ENCODE data around the gene ATL1.

ATL1 gene

GRCh38 chr14:50559990-50560930 is at the start of gene ATL1:
Gene ATL1, plus strand, starts transcription at chr14:50560145. Its CDS starts 121 bp downstream, at chr14:50560266.
- Histone ChIP-seq H3K4me2 (ENCODE audit: low read depth, low read length, poor library complexity, severe bottlenecking) (peak within 1 kb of the TSS; percentile 89), H3K4me1 (ENCODE audit: insufficient read depth, low read length, poor library complexity, severe bottlenecking) (peaks cover 24% of the 10 kb centered on the region), H3K9ac (ENCODE audit: low read depth, low read length, poor library complexity, severe bottlenecking) (peak within 1 kb of the TSS; percentile 81), H3K79me2 (ENCODE audit: insufficient read depth, low read length) (peaks cover 14% of the 10 kb centered on the region), H3K9me2 (replicated peaks; ENCODE audit: low read depth, low read length) (no peaks in the 10 kb centered on the region), H3K9me3 (ENCODE audit: insufficient read depth, low read depth, low read length) (no peaks in the 10 kb centered on the region), H2AFZ (ENCODE audit: low read length) (peak within 1 kb of the TSS; percentile 92), H3K4me3 (ENCODE audit: low read length, poor library complexity, severe bottlenecking) (peak within 1 kb of the TSS; percentile 86), H4K20me1 (ENCODE audit: insufficient read depth, low read length, poor library complexity, severe bottlenecking) (no peaks in the 10 kb centered on the region), H3K36me3 (ENCODE audit: insufficient read depth, low read length) (no peaks in the 10 kb centered on the region), H3F3A (ENCODE audit: low read depth) (no peaks in the 10 kb centered on the region), H3K27me3 (ENCODE audit: insufficient read depth, low read length, poor library complexity, severe bottlenecking) (no peaks in the 10 kb centered on the region)
- no peak for TF ChIP-seq EZH2phosphoT487 (IDR thresholded peaks at IDR 0.05; ENCODE audit: borderline replicate concordance)
- 0 out of 2 replicates have a peak, but pooled peaks have one; percentile 12 for TF ChIP-seq CTCF (conservative IDR thresholded peaks at IDR 0.05; ENCODE audit: low read length)

GRCh38 chr14:50510157-50510556 is 49.8 kb upstream of the ATL1 start:
- Histone ChIP-seq H3K36me3 (ENCODE audit: insufficient read depth, low read length) (no peaks in the 10 kb centered on the region), H3K27me3 (ENCODE audit: insufficient read depth, low read length, poor library complexity, severe bottlenecking) (no peaks in the 10 kb centered on the region), H3K4me1 (ENCODE audit: insufficient read depth, low read length, poor library complexity, severe bottlenecking) (no peaks in the 10 kb centered on the region), H3F3A (ENCODE audit: low read depth) (no peaks in the 10 kb centered on the region), H3K4me3 (ENCODE audit: low read length, poor library complexity, severe bottlenecking) (no peak overlapping the region), H3K9me3 (ENCODE audit: insufficient read depth, low read depth, low read length) (no peaks in the 10 kb centered on the region), H2AFZ (ENCODE audit: low read length) (no peak overlapping the region), H4K20me1 (ENCODE audit: insufficient read depth, low read length, poor library complexity, severe bottlenecking) (peaks cover 24% of the 10 kb centered on the region), H3K4me2 (ENCODE audit: low read depth, low read length, poor library complexity, severe bottlenecking) (no peak overlapping the region), H3K9ac (ENCODE audit: low read depth, low read length, poor library complexity, severe bottlenecking) (no peak overlapping the region), H3K79me2 (ENCODE audit: insufficient read depth, low read length) (peaks cover 79% of the 10 kb centered on the region), H3K9me2 (replicated peaks; ENCODE audit: low read depth, low read length) (no peaks in the 10 kb centered on the region)
- TF ChIP-seq EZH2phosphoT487 (IDR thresholded peaks at IDR 0.05; ENCODE audit: borderline replicate concordance) (no peak), CTCF (conservative IDR thresholded peaks at IDR 0.05; ENCODE audit: low read length) (no peak)

GRCh38 chr14:50512463-50512862 is 47.5 kb upstream of the ATL1 start:
- TF ChIP-seq CTCF (conservative IDR thresholded peaks at IDR 0.05; ENCODE audit: low read length): no peak
- no peak for TF ChIP-seq EZH2phosphoT487 (IDR thresholded peaks at IDR 0.05; ENCODE audit: borderline replicate concordance)
- Histone ChIP-seq H3K36me3 (ENCODE audit: insufficient read depth, low read length) (no peaks in the 10 kb centered on the region), H3F3A (ENCODE audit: low read depth) (no peaks in the 10 kb centered on the region), H3K79me2 (ENCODE audit: insufficient read depth, low read length) (peaks cover 84% of the 10 kb centered on the region), H3K4me2 (ENCODE audit: low read depth, low read length, poor library complexity, severe bottlenecking) (no peak overlapping the region), H3K27me3 (ENCODE audit: insufficient read depth, low read length, poor library complexity, severe bottlenecking) (no peaks in the 10 kb centered on the region), H3K4me1 (ENCODE audit: insufficient read depth, low read length, poor library complexity, severe bottlenecking) (no peaks in the 10 kb centered on the region), H2AFZ (ENCODE audit: low read length) (no peak overlapping the region), H4K20me1 (ENCODE audit: insufficient read depth, low read length, poor library complexity, severe bottlenecking) (peaks cover 24% of the 10 kb centered on the region), H3K9me2 (replicated peaks; ENCODE audit: low read depth, low read length) (no peaks in the 10 kb centered on the region), H3K9me3 (ENCODE audit: insufficient read depth, low read depth, low read length) (no peaks in the 10 kb centered on the region), H3K4me3 (ENCODE audit: low read length, poor library complexity, severe bottlenecking) (no peak overlapping the region), H3K9ac (ENCODE audit: low read depth, low read length, poor library complexity, severe bottlenecking) (no peak overlapping the region)
